Measurements from ENCODE around the gene PACS1.

The PACS1 gene

DNA sequence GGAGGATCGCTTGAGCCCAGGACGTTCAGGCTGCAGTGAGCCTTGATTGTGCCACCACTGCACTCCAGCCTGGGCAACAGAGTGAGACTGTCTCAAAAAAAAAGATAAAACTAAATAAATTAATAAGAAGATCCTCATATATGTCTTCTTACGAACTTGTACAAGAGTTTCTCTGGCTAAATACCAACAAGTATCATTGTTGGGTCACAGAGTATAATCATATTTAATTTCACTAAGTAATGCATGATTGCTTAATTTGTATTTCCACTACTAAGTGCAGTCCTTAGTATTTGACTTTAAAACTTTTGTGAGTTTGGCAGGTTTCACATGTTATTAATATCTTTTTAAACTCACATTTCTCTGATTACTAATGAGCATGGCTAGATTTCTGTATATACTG lies 60.9 kb downstream of the PACS1 start:
- no peak for DNase-seq (ENCODE audit: low read depth, low spot score)
- H3K27ac ChIP-seq: no peak overlapping the region

DNA sequence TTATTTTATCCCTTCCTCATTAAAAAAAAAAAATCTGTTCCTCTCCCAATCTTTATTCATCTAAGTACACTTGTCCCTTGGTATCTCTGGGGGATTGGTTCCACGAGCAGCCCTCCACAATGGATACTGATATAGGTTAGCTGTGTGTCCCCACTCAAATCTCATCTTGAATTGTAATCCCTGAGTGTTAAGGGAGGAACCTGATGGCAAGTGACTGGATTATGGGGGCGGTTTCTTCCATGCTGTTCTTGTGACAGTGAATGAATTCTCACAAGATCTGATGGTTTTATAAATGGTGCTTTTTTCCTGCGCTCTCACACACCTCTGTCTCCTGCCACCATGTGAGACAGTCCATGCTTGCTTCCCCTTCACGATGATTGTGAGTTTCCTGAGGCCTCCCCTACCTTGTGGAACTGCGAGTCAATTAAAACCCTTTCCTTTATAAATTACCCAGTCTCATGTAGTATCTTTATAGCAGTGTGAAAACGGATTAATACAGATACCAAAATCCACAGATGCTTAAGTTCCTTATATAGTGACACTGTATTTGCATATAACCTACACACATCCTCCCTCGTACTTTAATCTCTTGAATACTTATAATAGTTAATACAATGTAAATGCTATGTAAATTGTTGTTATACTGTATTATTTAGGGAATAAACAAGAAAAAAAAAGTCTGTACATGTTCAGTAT lies 62.0 kb downstream of the PACS1 start:
- no peak for DNase-seq (ENCODE audit: low read depth, low spot score)
- H3K27ac ChIP-seq: no peak overlapping the region

DNA sequence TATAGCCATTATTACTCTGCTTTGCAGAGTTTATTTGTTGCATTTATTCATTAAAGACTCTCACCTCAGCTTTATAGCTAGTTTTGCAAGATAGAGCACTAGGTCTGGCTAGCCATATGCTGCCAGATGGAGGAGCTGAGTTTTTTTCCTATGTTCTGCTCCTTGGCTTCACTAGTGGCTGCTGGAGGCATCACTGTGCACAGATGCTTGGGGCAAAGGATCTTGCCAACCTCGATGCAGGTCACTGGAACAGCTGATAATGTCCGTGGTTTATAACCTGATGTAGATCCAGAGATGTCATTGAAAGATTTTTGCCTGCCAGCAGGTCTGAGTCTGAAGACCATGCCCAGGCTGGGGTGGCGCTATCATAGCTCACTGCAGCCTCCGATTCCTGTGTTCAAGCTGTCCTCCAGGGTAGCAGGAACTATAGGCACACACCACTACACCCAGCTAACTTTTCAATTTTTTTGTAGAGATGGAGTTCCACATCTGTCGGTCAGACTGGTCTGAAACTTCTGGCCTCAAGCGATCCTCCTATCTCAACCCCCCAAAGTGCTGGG lies 63.2 kb downstream of the PACS1 start:
- no peak for DNase-seq (ENCODE audit: low read depth, low spot score)
- no peak overlapping the region for H3K27ac ChIP-seq

DNA sequence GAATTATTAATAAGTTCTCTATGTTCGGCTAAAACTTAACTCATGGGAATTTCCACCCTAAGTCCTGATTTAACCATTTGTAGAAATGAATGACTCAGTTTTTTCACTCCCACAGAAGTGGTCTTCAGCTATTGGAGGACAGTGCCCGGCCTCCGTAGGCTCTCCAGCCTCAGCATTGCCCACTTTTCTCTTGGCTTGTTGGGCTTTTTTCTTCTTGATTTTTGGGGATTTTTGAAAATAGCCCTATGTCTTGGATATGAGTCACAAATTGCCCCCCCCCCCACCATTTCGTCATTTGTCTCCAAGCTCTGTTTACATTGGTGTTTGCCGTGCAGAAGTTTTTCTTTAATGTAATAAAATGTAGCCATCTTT lies 66.7 kb downstream of the PACS1 start:
- DNase-seq (ENCODE audit: low read depth, low spot score): no peak
- H3K27ac ChIP-seq: no peak overlapping the region

DNA sequence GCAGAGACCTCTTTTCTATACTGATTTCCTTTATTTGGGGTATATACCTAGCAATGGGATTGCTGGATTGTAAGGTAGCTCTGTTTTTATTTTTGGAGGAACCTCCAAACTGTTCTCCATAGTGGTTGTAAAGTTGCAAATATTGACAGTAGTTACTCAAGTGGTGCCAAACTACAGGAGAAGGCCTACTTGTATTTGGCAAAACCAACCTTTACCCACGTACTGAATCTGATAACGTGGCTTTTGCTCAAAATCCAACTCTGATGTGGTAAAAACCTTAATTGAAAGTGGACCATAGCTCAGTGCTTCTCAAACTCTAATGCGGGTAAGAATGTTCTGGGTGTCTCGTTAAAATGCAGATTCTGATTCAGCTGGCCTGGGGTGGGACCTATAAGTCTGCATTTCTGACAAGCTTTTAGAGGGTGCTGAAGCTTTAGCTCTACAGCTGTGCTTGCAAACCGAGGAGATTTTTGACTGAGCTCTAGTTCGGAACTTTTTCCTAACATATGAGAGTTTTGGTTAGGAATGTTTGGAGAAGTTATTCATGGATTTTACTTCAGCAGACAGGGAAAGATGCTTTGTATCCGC lies 69.8 kb downstream of the PACS1 start:
- no peak for DNase-seq (ENCODE audit: low read depth, low spot score)
- no peak overlapping the region for H3K27ac ChIP-seq

DNA sequence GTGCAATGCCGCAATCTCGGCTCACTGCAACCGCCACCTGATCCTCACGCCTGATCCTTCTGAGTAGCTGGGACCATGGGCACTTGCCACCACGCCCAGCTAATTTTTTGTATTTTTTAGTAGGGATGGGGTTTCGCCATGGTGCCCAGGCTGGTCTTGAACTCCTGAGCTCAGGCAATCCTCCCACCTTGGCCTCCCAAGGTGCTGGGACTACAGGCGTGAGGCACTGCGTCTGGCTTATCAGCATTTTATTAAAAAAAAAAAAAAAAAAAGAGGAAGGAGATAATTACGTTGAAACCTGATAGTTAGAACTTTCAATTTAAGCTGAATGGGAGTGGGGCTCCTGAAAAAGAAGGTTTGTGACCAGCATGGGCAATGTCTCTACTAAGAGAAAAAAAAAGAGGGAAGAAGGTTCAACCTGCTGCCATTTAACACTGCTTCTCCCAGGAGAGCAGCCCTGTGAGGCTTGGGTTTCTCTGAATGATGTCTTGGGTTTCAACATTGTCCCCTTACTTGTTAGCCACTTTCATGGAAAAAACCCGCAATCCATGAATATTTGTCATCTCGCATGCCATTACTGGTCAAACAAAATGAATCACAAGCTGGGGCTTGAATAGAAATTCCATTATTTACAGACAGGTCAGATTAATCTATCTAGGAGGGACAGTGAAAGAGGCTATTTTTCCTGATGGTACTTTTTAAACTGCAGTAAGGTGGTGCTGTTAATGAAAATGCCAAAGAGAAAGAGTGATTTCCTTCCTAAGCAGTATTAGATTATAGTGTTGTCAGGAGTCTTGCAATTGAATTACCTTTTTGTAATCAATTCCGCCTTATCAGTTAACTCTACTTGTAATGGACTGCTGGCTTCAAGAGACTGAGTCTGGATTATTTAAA lies 72.5 kb downstream of the PACS1 start:
- H3K27ac ChIP-seq: peak overlapping the region; percentile 40
- DNase-seq (ENCODE audit: low read depth, low spot score): no peak

DNA sequence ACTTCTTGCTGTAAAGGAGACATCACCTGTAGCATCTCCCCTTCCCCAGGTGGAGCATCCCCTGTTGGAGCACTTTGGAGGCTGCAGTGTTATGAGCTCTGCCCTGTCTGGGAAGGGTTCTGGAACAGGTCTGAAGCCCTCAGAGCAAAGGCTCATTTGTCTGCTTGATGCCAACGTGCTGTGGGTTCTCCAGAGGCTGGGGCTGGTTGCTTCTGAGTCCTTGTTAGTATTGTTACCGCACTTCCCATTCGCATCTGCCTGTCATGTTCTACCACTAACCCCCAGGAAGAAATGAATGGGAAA lies 73.1 kb downstream of the PACS1 start:
- H3K27ac ChIP-seq: no peak overlapping the region
- DNase-seq (ENCODE audit: low read depth, low spot score): no peak

DNA sequence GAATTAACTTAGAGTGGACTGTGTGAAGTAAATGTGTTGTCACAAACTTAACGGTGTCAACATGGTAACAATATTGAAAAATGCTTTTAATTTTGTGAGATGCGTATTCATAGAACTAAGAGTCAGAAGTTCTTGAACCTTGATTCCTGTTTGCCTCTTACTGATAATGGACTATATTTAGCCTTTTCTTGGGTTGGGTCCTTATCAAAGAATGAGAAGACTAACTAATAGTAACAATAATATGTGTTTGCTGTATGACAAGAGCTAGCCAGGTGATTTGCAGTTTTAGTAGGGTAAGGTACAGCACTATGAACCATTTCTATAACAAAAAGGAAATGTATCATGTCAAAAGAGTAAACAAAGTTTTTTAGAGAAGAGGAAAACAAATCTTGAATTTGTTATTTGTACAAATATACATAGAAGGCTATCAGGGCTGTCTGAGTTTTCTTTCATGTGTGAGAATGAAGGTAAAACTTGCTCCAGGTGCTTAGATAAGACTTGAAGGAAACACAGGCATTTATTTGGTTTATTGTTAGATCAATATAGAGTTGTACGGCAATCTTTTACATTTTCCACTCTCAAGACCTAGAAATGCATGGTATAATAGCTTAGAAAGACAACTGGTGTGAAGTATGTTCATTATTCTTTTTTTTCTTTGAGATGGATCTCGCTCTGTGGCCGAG lies 74.1 kb downstream of the PACS1 start:
- H3K27ac ChIP-seq: no peak overlapping the region
- no peak for DNase-seq (ENCODE audit: low read depth, low spot score)

DNA sequence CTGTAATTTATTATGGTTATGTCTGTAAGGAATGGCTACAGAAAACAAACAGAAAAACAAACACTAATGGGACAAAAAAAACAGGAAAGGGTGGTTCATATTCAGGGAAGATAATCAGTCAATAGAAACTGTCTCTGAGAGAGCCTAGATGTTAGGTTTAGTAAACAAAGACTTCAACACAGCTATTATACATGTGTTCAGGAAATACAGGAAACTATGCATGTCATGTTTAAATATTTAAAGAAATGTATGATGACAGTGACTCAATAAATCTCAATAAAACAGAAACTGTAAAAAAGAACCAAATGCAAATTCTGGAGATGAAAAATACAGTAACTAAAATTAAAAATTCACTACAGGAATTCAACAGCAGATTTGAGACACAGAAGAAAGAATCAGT lies 76.0 kb downstream of the PACS1 start:
- DNase-seq (ENCODE audit: low read depth, low spot score): no peak
- H3K27ac ChIP-seq: no peak overlapping the region

DNA sequence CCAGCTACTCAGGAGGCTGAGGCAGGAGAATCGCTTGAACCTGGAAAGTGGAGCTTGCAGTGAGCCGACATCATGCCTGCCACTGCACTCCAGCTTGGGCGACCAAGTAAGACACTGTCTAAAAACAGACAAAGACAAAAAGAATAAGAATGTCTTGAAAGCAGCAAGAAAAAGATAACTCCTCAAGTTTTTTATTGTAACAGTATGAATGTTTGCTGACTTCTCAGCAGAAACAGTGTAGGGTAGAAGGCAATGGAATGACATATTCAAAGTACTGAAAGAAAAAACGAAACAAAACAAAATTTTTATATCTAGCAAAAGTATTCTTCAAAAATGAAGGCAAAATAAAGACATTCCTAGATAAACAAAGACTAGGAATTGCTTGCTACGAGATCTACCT lies 76.9 kb downstream of the PACS1 start:
- DNase-seq (ENCODE audit: low read depth, low spot score): no peak
- H3K27ac ChIP-seq: no peak overlapping the region

DNA sequence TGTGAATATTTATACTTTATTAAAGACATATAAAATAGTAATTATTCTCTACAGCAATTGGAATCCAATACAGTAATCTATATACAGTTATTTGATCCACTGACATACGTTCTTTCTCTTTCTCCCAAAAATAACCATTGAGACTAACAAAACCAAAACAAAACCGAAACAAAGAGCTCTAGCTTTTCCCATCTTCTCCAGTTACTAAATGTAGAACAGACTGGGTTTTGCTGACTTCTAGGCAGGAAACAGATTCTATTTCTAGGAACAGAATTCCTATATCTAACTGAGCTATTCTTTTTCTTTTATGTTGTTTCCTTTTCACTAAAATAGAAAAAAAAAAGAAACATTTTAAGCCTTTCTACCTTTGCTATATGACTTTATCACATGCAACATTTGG lies 80.1 kb downstream of the PACS1 start:
- H3K27ac ChIP-seq: no peak overlapping the region
- DNase-seq (ENCODE audit: low read depth, low spot score): no peak

DNA sequence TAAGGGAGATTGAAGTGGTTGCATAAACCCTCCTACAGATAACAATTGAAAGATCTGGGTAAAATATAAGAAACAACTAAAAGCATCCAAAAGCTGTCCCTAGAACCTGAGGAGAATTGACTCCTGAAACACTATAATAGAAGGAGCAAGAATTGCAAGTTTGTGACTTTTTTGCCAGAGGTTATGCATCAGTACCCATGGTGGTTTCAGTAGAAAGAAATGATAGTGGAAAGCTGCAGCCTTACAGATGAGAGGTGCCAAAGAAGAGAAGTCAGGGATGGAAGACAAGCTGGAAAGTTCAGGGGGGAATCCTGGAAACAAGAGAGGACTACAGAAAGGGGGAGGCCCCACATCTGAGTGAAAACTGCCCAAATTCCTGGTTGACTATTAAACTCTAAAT lies 80.7 kb downstream of the PACS1 start:
- no peak overlapping the region for H3K27ac ChIP-seq
- no peak for DNase-seq (ENCODE audit: low read depth, low spot score)

DNA sequence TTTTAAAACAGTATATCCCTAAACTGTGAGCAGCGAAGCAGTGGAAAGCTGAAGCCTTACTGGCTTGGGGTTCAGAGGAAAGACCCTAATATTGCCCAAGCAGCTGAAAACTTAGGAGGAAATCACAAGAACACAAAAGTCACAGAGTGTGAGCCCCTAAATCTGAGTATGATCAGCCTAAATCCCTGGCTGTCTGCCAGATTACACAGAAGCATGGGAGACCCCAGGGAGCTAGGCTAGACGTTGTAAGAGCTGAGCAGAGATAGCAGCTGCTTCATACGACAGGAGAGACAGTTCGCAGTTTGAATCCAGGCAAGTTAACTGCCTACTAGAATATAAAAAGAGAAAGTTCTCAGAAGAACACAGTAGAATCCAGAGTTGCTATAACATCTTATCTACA lies 81.2 kb downstream of the PACS1 start:
- H3K27ac ChIP-seq: no peak overlapping the region
- no peak for DNase-seq (ENCODE audit: low read depth, low spot score)

DNA sequence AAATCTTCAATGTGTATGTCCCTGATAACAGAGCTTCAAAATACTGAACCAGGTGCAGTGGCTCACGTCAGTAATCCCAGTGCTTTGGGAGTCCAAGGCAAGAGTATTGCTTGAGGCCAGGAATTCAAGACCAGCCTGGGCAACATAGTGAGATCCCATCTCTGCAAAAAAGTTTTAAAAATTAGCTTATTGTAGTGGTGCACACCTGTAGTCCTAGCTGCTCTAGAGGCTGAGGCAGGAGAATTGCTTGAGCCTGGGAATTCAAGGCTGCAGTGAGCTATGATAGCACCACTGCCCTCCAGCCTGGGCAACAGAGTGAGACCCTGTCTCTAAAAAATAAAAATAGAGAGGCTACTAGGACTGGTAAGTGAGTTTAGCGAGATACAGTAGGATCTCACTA lies 84.0 kb downstream of the PACS1 start:
- H3K27ac ChIP-seq: no peak overlapping the region
- DNase-seq (ENCODE audit: low read depth, low spot score): no peak

DNA sequence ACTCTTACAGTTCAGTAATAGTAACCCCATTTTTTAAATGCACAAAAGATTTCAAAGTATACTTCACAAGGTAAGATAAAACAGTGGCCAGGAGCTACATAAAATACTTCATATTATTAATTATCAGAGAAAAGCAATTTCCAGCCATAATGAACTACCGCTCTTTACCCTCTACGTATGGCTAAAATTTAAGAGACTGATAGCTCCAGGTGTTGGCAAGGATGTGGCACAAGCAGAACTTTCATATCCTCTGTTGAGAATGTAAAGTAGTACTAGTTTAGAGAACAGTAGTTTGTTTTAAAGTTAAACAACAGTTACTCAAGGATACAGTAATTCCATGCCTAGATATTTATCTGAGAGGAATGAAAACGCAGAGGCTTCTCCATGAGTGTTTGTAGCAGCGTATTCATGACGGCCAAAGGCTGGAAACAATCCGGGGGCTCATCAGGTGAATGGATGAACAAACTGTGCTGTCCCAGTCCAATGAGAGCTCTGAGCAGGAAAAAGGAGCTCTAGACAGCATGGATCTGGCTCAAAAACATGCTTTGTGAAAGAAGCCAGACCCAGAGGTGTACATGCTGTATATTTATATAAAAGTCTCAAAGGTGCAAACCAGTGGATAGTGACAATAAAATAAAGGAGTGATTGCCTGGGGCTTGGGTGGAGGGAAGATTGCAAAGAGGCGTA lies 85.5 kb downstream of the PACS1 start:
- DNase-seq (ENCODE audit: low read depth, low spot score): no peak
- H3K27ac ChIP-seq: no peak overlapping the region

DNA sequence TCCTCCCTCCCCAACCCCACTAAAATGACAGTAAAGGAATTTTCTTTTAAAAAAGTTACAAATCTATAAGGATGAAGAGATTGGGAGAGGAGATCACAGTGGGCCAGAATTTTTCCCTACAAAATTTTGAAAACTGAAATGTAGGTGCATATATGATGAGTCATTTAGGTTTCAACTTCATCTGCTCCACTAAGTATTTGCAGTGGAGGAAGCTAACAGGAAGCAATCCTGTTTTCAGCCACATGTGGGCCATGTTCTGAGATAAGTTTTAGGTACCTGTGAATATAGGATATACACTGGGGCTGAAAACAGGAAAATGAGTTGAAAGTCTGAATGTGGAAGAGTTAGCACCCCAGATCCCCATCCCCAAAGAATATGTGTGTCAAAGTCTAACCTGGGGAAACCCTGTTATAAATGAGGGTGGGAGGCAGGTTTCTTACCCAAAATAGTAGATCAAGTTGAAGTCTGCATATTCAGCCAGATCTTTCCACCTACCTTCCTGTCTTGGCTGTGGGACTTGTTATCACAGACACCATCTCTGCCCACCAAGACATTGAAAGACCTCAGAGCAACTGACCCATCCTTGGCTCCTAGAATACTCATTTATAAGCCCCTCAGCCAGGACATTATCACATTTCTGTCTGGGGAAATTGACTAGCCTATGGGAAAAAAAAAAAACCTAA lies 87.3 kb downstream of the PACS1 start:
- DNase-seq (ENCODE audit: low read depth, low spot score): no peak
- no peak overlapping the region for H3K27ac ChIP-seq

DNA sequence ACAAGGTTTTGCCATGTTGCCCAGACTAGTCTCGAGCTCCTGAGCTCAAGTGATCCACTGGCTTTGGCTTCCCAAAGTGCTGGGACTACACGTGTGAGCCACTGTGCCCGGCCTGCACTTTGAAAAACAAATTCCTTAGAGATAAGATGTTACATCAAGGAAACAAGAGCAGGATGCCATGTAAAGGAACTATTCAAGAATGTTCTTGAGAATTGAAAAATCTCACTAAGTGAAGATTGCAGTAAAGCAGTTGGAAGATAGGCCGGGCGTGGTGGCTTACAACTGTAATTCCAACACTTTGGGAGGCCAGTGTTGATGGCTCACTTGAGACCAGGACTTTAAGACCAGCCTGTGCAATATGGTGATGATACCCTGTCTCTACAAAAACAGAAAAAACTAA lies 88.1 kb downstream of the PACS1 start:
- no peak overlapping the region for H3K27ac ChIP-seq
- DNase-seq (ENCODE audit: low read depth, low spot score): no peak

DNA sequence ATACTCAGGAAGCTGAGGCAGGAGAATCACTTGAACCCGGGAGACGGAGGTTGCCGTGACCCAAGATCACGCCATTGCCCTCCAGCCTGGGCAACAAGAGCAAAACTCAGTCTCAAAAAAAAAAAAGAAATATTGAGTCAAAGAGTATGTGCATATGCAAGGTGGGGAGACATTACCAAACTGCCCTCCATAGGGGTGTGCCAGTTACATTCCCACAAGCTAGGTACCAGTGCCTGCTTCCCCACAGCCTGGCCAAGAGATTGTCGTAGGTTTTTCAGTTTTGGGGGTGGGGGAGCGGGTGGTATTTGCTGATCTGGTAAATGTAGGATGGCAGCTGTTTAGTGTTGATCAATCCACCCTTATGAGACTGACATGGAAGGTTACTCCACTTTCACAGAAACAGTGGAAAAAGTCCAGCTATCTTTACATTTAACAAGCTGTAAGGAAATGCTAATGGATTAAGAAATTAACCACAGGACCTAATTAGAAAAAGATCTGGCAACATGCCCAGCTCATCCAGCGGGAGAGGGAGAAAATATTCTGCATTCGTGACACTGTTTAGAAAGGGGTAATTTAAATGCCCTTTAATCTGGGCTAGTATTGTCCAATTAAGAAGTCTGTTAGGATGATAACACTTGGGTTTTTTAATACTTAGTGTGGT lies 89.4 kb downstream of the PACS1 start:
- no peak for DNase-seq (ENCODE audit: low read depth, low spot score)
- no peak overlapping the region for H3K27ac ChIP-seq

DNA sequence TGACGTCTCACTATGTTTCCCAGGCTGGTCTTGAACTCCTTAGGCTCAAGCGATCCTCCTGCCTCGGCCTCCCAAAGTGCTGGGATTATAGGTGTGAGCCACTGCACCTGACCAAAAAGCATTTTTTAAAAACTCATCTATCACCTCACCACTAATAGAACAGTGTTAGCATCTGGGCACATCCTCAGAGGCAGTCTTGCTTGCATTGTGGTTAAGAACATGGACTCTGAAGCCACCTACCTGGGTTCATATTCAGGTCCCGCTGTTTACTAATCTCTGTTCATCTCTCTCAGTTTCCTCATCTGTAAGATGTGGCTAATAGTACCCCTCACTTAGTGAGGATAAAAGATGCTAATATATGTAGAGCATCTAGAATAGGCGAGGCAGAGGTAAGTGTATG lies 90.6 kb downstream of the PACS1 start:
- no peak for DNase-seq (ENCODE audit: low read depth, low spot score)
- H3K27ac ChIP-seq: no peak overlapping the region
